GM12801 (cell line): ENCODE measurements around the gene ANXA2R.

ENCODE experiments used
- TF ChIP-seq, protein P1 (sequence below): IDR thresholded peaks from one replicate; pipeline ENCODE4 v1.5.1; 2011; ENCODE audit warnings: control low read depth; ENCODE audit not compliant: insufficient read length; ENCODE audit errors: extremely low read depth

Gene ANXA2R

DNA sequence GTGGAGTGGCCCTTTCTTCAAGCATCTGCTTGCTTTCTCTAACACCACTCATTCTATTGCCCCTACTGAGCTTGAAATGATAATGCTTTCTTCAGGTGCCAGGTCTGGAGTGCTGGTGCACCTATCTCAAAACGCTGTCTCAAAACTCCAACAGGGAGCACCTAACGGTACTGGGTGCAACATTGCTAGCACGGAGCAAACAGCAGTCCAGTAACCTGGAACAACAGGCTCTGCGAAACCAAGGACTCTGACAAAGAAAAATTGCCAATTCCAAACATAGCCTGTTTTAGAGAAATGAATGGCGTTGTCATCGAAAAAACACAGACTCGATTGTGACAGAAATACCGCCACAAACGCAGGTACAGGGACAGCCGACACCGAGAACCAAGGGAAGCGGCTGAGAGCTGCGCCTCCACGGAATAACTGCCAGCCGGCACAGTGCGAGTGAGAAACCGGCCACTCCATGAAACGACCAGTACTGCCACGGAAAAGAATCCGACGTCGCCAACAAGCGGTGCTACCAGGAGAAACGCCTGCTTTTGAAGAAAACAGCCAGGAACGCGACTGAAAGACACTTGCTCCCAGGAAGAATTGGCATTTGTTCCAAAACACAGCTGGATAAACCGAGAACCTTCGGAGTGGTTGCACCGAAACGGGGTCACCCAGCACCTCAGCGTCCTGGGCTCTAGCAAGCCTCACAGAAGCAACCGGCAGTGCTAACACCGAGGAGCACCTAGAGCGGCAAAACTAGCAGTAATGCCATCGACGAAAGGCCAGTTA, 3.1 kb downstream of the ANXA2R start:
- TF ChIP-seq, protein P1, sequence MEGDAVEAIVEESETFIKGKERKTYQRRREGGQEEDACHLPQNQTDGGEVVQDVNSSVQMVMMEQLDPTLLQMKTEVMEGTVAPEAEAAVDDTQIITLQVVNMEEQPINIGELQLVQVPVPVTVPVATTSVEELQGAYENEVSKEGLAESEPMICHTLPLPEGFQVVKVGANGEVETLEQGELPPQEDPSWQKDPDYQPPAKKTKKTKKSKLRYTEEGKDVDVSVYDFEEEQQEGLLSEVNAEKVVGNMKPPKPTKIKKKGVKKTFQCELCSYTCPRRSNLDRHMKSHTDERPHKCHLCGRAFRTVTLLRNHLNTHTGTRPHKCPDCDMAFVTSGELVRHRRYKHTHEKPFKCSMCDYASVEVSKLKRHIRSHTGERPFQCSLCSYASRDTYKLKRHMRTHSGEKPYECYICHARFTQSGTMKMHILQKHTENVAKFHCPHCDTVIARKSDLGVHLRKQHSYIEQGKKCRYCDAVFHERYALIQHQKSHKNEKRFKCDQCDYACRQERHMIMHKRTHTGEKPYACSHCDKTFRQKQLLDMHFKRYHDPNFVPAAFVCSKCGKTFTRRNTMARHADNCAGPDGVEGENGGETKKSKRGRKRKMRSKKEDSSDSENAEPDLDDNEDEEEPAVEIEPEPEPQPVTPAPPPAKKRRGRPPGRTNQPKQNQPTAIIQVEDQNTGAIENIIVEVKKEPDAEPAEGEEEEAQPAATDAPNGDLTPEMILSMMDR, result no peak

DNA sequence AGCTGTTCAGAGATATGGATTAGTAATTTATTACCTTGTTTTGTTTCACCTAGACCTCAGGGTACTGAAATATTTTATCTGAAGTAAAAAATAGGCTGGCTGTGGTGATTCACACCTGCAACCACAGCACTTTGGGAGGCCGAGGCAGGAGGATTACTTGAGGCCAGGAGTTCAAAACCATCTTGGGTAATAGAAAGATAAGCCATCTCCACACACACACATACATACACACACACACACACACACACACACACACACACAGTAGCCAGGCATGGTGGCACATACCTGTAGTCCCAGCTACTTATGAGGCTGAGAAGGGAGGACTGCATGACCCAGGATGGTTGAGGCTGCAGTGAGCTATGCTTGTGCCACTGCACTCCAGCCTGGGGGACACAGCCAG, 3.7 kb downstream of the ANXA2R start:
- TF ChIP-seq, protein P1, result no peak

DNA sequence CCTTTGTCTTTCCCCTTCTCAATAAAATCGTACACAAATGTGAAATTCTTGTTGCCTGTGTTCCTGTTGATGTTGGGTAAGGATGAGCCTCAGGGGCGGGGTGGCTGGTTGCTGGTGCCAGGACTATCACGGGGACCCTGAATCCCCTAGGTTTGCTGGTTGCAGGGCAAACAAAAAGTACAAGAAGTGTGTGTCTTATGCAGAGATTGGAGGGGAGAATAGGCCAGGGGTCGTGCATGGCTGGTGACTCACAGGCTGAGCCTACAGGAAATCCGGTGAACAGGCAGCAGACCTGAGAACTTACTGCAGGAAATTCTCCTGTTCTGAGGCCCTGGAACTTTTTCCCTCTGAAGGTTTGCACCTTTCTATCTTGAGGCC, 5.5 kb downstream of the ANXA2R start:
- TF ChIP-seq, protein P1, result no peak

DNA sequence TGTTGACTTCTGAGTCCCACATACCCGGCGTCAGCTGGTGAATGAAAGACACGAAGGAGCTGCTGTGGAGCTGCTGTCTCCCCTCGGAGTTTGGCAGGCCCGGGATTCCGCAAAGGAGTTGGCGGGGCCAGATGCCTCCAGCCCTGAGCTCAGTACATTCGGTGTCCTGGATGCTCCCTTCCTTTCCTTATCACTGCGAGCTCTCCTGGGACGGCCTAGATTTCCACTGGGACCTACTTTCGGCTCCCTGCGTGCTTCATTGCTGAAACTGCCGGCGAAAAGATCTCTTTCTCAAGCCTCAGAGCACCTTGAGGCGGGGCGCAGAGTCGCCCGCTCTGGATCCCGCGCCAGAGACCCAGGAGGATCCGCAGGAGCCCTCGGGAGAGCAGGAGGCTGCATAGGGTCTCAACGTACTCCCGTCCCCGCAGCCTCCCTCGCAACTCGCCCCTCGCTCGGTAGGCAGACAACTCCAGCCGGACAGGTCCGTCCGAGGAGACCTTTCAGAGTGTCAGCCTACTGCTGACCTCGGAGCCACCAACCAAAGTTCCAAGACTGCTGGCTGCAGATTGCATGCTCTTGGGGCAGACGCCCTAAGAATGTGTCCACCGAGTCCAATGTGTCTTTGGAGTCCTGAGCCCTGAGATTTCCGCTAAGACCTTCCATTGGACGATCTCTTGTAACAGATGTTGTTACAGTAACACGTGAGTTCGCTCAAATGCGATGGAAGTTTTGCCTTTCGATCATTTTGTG, 6.1 kb downstream of the ANXA2R start:
- TF ChIP-seq, protein P1, result no peak

DNA sequence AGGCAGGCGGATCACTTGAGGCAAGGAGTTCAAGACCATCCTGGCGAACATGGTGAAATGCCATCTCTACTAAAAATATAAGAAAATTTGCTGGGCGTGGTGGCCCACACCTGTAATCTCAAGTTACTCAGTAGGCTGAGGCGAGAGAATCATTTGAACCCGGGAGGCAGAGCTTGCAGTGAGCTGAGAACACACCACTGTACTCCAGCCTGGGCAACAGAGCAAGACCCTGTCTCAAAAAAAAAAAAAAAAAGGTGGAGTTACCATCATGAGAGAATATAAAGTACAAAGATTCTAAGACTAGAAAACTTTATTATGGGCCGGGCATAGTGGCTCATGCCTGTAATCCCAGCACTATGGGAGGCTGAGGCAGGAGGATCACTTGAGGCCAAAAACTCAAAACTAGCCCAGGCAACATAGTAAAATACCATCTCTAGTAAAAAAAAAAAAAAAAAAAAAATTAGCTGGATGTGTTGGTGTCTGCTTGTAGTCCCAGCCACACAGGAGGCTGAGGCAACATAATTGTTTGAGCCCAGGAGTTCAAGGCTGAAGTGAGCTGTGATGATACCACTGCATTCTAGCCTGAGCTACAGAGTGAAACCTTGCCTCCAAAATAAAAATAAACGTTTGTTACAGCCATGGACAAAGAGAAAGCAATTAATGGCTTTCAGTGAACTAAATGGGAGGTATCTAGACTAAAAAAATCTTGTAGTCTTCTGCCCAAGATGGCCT, 12.9 kb downstream of the ANXA2R start:
- TF ChIP-seq, protein P1, result no peak

DNA sequence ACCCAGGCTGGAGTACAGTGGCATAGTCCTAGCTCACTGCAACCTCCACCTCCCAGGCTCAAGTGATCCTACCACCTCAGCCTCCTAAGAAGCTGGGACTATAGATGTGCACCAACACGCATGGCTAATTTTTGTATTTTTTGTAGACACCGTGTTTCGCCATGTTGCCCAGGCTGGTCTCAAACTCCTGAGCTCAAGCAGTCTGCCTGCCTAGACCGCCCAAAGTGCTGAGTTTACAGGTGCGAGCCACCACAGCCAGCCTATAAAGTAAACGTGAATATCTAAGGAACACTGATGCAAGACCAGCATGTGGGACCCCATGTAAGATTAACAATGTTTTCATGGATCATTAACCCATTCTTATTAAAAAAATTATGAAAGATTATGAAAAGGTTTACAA, 15.9 kb downstream of the ANXA2R start:
- TF ChIP-seq, protein P1, result no peak

DNA sequence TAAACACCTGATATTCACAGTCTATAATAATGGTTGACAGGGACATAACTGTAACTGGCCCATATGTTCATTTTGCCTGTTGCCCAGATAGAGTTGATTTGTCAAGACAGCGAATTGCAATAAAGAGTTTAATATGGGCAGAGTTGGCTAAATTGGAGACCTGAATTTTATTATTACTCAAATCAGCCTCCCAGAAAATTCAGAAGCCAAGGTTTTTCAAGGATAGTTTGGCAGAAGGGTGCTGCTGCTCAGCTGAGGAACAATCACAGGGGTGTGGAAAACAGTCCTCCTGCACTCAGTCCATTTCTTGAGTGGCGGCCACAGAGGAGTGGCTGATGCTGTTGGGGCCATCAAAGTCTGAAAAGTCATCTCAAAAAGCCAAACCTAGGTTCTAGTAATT, 19.0 kb downstream of the ANXA2R start:
- TF ChIP-seq, protein P1, result no peak
